Measurements from ENCODE around the gene ARHGEF5.
"Not testable (repeated sequence)": the region's sequence is repeated elsewhere in the genome, so short reads cannot be mapped to it uniquely, and the experiment has no call there.

Gene ARHGEF5

GRCh38 chr7:144355176-144355822, at the start of gene ARHGEF5:
TSS of gene ARHGEF5 (plus strand) at chr7:144355402. CDS start at chr7:144362670, 7,268 bp downstream.
- not testable (repeated sequence) for H3K4me3 ChIP-seq (ENCODE audit: control insufficient read depth, low read depth, low read length); DNase-seq (ENCODE audit: low read depth)

DNA sequence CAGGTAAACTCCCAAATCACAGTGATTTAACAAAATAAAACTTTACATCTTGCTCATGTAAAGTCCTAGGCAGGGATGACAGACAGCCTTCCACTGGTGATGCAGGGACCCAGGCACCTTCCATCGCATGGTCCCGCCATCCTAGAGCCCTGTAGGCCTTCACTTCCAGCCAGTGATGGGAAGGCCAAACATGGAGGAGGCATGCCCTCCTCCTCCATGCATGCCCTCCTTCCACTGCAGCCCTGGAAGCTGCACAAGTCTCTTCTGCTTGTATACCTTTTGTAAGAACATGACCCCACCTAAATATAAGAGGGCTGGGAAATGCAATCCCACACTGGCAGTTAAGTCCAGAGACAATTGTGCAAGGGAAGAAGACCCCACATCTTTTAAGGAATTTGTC, 45.5 kb upstream of the ARHGEF5 start:
- not testable (repeated sequence) for H3K4me3 ChIP-seq (ENCODE audit: control insufficient read depth, low read depth, low read length); DNase-seq (ENCODE audit: low read depth)

DNA sequence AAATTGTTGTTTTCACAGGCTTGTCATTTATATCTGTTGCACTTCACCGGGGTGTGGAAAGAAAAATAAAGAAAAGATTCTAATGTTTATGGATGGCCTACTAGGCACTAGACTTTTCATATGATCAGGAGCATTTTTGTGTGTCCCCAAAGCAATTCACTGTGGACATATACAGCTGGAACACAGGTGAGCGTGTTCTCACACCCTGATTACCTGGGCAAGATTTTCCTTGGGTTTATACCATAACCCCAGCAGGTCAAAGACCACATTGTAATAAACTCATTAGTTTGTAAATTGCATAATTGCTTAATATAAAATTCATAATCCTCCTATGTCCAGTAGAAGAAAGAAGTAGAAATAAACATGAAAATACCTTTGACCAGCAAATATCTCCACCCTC, 44.0 kb upstream of the ARHGEF5 start:
- not testable (repeated sequence) for H3K4me3 ChIP-seq (ENCODE audit: control insufficient read depth, low read depth, low read length); DNase-seq (ENCODE audit: low read depth)

DNA sequence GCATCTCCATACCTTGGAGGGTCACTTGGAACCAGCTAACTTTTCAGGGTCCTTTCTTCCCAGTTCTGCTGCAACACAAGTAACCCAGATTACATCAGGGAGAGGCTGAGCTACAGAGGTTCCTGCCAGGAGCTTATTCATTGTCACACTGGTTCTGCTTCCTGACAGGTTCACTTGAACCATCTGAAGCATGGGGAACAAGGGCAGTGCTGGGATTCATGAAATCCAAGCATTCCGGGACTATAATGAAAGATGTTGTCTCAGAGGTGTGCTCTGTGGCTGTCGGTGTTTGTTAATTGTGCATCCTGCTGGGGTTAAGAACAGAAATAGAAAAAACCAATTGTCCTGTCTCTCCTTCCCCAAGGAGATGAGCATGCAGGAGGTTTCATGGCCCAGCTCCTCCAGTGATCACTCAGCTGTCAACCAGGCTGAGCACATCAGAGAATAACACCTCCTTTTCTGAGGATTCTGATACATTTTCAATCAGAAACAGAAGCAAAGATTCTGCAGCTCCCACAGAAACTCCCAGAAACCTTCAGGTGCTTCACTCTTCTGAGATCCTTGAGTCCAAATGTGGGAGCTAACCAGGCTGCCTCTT, 43.2 kb upstream of the ARHGEF5 start, which contains the start of gene OR2A1:
Gene OR2A1 (plus strand): TSS at position 548 of the 598 bp plus-strand sequence. CDS start 5,706 bp downstream, outside the sequence.
- not testable (repeated sequence) for H3K4me3 ChIP-seq (ENCODE audit: control insufficient read depth, low read depth, low read length); DNase-seq (ENCODE audit: low read depth)

DNA sequence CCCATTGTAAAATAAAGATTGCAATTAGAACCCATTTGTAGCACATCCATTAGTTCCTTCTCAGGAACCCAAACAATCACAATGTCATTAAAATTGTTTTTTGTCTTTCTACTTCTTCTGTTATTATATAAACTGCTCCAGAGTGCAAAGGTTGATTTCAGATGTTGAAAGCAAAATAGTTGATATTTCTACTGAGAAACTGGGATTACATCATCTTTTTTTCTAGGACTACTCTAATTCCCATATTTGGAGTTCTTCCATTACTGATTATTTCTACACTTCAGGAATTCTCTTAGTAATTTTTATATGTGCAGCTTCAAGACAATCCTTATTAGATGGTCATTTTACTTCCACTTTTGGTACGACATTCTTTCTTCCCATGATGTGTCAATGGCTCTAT, 37.7 kb upstream of the ARHGEF5 start:
- not testable (repeated sequence) for H3K4me3 ChIP-seq (ENCODE audit: control insufficient read depth, low read depth, low read length); DNase-seq (ENCODE audit: low read depth)

GRCh38 chr7:144319547-144319946, 35.7 kb upstream of the ARHGEF5 start:
- not testable (repeated sequence) for DNase-seq (ENCODE audit: low read depth); H3K4me3 ChIP-seq (ENCODE audit: control insufficient read depth, low read depth, low read length)

GRCh38 chr7:144321677-144322206, 33.5 kb upstream of the ARHGEF5 start:
- not testable (repeated sequence) for DNase-seq (ENCODE audit: low read depth); H3K4me3 ChIP-seq (ENCODE audit: control insufficient read depth, low read depth, low read length)

GRCh38 chr7:144323359-144323758, 31.8 kb upstream of the ARHGEF5 start:
- not testable (repeated sequence) for DNase-seq (ENCODE audit: low read depth); H3K4me3 ChIP-seq (ENCODE audit: control insufficient read depth, low read depth, low read length)

GRCh38 chr7:144325868-144326267, 29.3 kb upstream of the ARHGEF5 start:
- H3K4me3 ChIP-seq (ENCODE audit: control insufficient read depth, low read depth, low read length); DNase-seq (ENCODE audit: low read depth): not testable (repeated sequence)

GRCh38 chr7:144330044-144330443, 25.2 kb upstream of the ARHGEF5 start:
- not testable (repeated sequence) for H3K4me3 ChIP-seq (ENCODE audit: control insufficient read depth, low read depth, low read length); DNase-seq (ENCODE audit: low read depth)

DNA sequence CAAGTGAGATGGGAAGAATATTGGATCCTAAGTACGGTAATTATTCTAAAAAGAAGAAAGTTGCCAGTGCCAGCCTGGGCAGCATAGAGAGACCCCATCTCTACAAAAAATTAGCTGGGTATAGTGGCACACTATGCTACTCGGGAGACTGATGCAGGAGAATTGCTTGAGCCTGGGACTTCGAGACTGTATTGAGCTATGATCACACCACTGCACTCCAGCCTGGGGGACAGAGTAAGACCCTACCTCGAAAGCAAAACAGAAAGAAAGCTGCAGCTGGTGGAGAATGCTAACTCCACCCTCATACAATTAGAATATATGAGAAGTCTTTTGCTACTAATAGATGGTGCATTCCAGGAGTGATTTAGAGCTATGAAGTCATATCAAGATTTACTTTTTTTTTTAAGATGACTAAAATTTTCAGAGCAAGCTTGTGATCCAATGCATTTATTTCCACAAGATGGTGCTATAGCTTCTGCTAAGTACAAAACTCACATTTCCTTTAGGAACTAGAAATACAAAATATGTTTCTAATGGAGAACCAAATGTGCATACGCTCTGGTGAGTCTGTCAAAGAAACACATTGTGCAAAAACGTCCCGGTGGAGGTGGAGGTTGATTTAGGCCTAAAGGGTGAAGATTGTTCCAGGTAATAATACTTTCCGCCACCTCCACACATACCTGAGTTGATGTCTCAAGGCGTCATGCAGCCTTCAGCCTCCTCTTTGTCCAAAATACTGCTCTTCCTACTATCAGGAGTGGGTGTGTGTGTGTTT, 23.8 kb upstream of the ARHGEF5 start:
- H3K4me3 ChIP-seq (ENCODE audit: control insufficient read depth, low read depth, low read length); DNase-seq (ENCODE audit: low read depth): not testable (repeated sequence)

GRCh38 chr7:144331996-144332288, 23.3 kb upstream of the ARHGEF5 start:
- not testable (repeated sequence) for DNase-seq (ENCODE audit: low read depth); H3K4me3 ChIP-seq (ENCODE audit: control insufficient read depth, low read depth, low read length)

DNA sequence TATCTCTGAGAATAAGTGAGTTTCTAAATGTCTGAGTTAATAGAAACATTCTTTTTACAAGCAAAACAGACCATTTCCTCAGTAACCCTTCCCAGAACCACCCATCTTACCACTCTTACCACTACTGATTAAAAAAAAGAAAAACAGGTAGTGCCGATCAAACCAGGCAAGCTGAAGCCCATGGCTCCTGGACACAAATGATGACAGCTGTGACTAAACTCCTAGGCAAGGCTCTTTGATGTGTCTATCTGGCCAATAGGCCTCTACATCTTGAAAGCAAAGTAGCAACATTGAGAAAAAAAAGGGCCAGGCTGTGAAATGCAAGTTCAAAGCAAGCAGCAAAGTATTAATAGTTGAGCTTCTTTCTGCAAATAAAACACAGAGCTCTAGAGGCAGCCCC, 6.6 kb upstream of the ARHGEF5 start:
- H3K4me3 ChIP-seq (ENCODE audit: control insufficient read depth, low read depth, low read length); DNase-seq (ENCODE audit: low read depth): not testable (repeated sequence)

- DNase-seq (ENCODE audit: low read depth); H3K4me3 ChIP-seq (ENCODE audit: control insufficient read depth, low read depth, low read length): not testable (repeated sequence)
Measured at GRCh38 chr7:144351667-144352066, 3.5 kb upstream of the ARHGEF5 start.

GRCh38 chr7:144356185-144356584, 983 bp downstream of the ARHGEF5 start:
- H3K4me3 ChIP-seq (ENCODE audit: control insufficient read depth, low read depth, low read length); DNase-seq (ENCODE audit: low read depth): not testable (repeated sequence)

DNA sequence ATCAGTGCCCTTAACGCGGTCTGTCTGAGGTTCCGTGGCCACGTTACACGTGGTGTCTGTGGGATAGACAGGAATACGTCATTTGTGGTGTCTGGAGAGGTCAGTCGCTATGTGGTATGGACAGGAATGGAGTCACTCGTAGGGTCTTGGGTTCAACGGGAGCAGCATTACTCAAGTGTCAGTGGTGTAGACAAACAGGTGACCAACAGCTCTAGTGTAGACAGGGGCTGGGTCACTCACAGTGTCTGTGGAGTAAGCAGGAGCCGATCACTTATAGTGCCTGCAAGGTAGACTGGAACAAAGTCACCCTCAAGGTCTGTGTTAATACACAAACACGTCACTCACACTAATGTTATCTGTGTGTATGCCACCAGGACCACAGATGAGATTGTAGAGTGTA, 1.7 kb downstream of the ARHGEF5 start:
- DNase-seq (ENCODE audit: low read depth); H3K4me3 ChIP-seq (ENCODE audit: control insufficient read depth, low read depth, low read length): not testable (repeated sequence)

- not testable (repeated sequence) for H3K4me3 ChIP-seq (ENCODE audit: control insufficient read depth, low read depth, low read length); DNase-seq (ENCODE audit: low read depth)
Measured at GRCh38 chr7:144362061-144362460, 6.9 kb downstream of the ARHGEF5 start.

- not testable (repeated sequence) for H3K4me3 ChIP-seq (ENCODE audit: control insufficient read depth, low read depth, low read length); DNase-seq (ENCODE audit: low read depth)
Measured at GRCh38 chr7:144365523-144365922, 10.3 kb downstream of the ARHGEF5 start.

- DNase-seq (ENCODE audit: low read depth); H3K4me3 ChIP-seq (ENCODE audit: control insufficient read depth, low read depth, low read length): not testable (repeated sequence)
Measured at GRCh38 chr7:144367250-144367649, 12.0 kb downstream of the ARHGEF5 start.

Data from AG09309 (cell line).